ENCODE results near the gene KIR3DL1. TPM values are rescaled to one million over a fixed set of nuclear protein-coding genes. Genes with fewer than 3 reads are reported as not detected.

Gene KIR3DL1
- total and polyA plus RNA-seq, 2 donors (not counting 1 experiment from before 2014, with no cell fraction given): not detected

GRCh38 chr19:54790711-54791110 is 25.6 kb upstream of the KIR3DL1 start:
- no peaks in the 10 kb centered on the region for H4K20me1 ChIP-seq (ENCODE audit: control insufficient read depth, insufficient read depth, low read length, poor library complexity, severe bottlenecking)
- no peak overlapping the region for H3K4me2 ChIP-seq (replicated peaks; ENCODE audit: low read depth, low read length, poor library complexity, severe bottlenecking)
- DNase-seq (no peak), ATAC-seq (ENCODE audit: low read depth) (no peak)
- H2AFZ ChIP-seq (ENCODE audit: insufficient read depth, low read depth, low read length, poor library complexity, severe bottlenecking): no peak overlapping the region
- no peaks in the 10 kb centered on the region for H3K36me3 ChIP-seq (replicated peaks in 1 of 2; ENCODE audit: control extremely low read depth in 1 of 2, control insufficient read depth in 1 of 2, extremely low read depth in 1 of 2, insufficient read depth in 2 of 2, low read length in 1 of 2)
- intact Hi-C loops (cut with micrococcal nuclease): no loop called here
- ChIA-PET POLR2A (no interaction called here), CTCF (interaction anchor here (0.6 kb wide), 1 partner anchor 732 kb away, joined by 3 read pairs; no protein-coding TSS in a partner anchor)
- WGBS (ENCODE audit: insufficient coverage): 84% methylated on average over 4 of the region's 5 CpGs
- Mint-ChIP-seq H3K4me1 (peaks cover 12% of the 10 kb centered on the region), H3K4me3 (no peak overlapping the region), H3K27me3 (peaks cover 18% of the 10 kb centered on the region), H3K27ac (no peak overlapping the region), H3K9me3 (ENCODE audit: insufficient read depth) (no peaks in the 10 kb centered on the region)
- no peaks in the 10 kb centered on the region for H3K9me3 ChIP-seq (ENCODE audit: control extremely low read depth in 1 of 3, control insufficient read depth in 2 of 3, insufficient read depth in 1 of 3, low read length in 2 of 3)
- H3K27me3 ChIP-seq (replicated peaks in 1 of 4; ENCODE audit: control extremely low read depth in 1 of 4, control insufficient read depth in 3 of 4, insufficient read depth in 4 of 4, low read length in 3 of 4): no peaks in the 10 kb centered on the region
- H3K4me3 ChIP-seq (ENCODE audit: control extremely low read depth in 1 of 5, extremely low read depth in 1 of 5, insufficient read depth in 1 of 5, low read depth in 2 of 5, low read length in 4 of 5): no peak overlapping the region
- H3K9ac ChIP-seq (ENCODE audit: low read length): no peak overlapping the region
- no peaks in the 10 kb centered on the region for H3K79me2 ChIP-seq (ENCODE audit: control insufficient read depth, insufficient read depth, low read length)
- TF ChIP-seq EZH2 (IDR thresholded peaks at IDR 0.05; ENCODE audit: borderline replicate concordance, insufficient read depth, low read depth, low read length, poor library complexity, severe bottlenecking) (no peak), CTCF (IDR thresholded peaks at IDR 0.05) (no peak)
- no peak overlapping the region for H3K27ac ChIP-seq (ENCODE audit: low read length in 2 of 2)
- peaks cover 3 to 5% of the 10 kb centered on the region in 2 donors for H3K4me1 ChIP-seq (ENCODE audit: control insufficient read depth in 2 of 2, insufficient read depth in 2 of 2, low read length in 2 of 2)

GRCh38 chr19:54791476-54791875 is 24.8 kb upstream of the KIR3DL1 start:
- no peak for TF ChIP-seq CTCF (IDR thresholded peaks at IDR 0.05)
- TF ChIP-seq EZH2 (IDR thresholded peaks at IDR 0.05; ENCODE audit: borderline replicate concordance, insufficient read depth, low read depth, low read length, poor library complexity, severe bottlenecking): no peak
- Histone ChIP-seq H3K27ac (ENCODE audit: low read length in 2 of 2) (no peak overlapping the region), H3K79me2 (ENCODE audit: control insufficient read depth, insufficient read depth, low read length) (no peaks in the 10 kb centered on the region), H3K36me3 (replicated peaks in 1 of 2; ENCODE audit: control extremely low read depth in 1 of 2, control insufficient read depth in 1 of 2, extremely low read depth in 1 of 2, insufficient read depth in 2 of 2, low read length in 1 of 2) (no peaks in the 10 kb centered on the region), H3K9ac (ENCODE audit: low read length) (no peak overlapping the region), H3K9me3 (ENCODE audit: control extremely low read depth in 1 of 3, control insufficient read depth in 2 of 3, insufficient read depth in 1 of 3, low read length in 2 of 3) (no peaks in the 10 kb centered on the region), H3K4me2 (replicated peaks; ENCODE audit: low read depth, low read length, poor library complexity, severe bottlenecking) (no peak overlapping the region), H3K27me3 (replicated peaks in 1 of 4; ENCODE audit: control extremely low read depth in 1 of 4, control insufficient read depth in 3 of 4, insufficient read depth in 4 of 4, low read length in 3 of 4) (no peaks in the 10 kb centered on the region), H3K4me3 (ENCODE audit: control extremely low read depth in 1 of 5, extremely low read depth in 1 of 5, insufficient read depth in 1 of 5, low read depth in 2 of 5, low read length in 4 of 5) (no peak overlapping the region), H4K20me1 (ENCODE audit: control insufficient read depth, insufficient read depth, low read length, poor library complexity, severe bottlenecking) (no peaks in the 10 kb centered on the region), H2AFZ (ENCODE audit: insufficient read depth, low read depth, low read length, poor library complexity, severe bottlenecking) (no peak overlapping the region), H3K4me1 (ENCODE audit: control insufficient read depth in 2 of 2, insufficient read depth in 2 of 2, low read length in 2 of 2) (peaks cover 3 to 5% of the 10 kb centered on the region in 2 donors)
- DNase-seq (no peak), ATAC-seq (ENCODE audit: low read depth) (no peak)
- ChIA-PET CTCF (no interaction called here), POLR2A (no interaction called here)
- Mint-ChIP-seq H3K4me3 (no peak overlapping the region), H3K27me3 (peaks cover 12% of the 10 kb centered on the region), H3K27ac (no peak overlapping the region), H3K4me1 (peaks cover 15% of the 10 kb centered on the region), H3K9me3 (ENCODE audit: insufficient read depth) (no peaks in the 10 kb centered on the region)
- intact Hi-C loops (cut with micrococcal nuclease): no loop called here
- 97% methylated on average over 5 of the region's 6 CpGs for WGBS (ENCODE audit: insufficient coverage)
